Neural progenitor cell (in vitro differentiated cells): ENCODE results near the gene TWIST2.

Source experiments
- CTCF ChIP-seq: fragments of 200-600 bp; sonication (generic); IDR thresholded peaks from 2 replicates; pipeline ENCODE4 v1.5.1; 2017; ENCODE audit warnings: antibody characterized with exemption, mild to moderate bottlenecking
- EZH2 ChIP-seq: fragments of 200-600 bp; sonication (generic); IDR thresholded peaks from 2 replicates; pipeline ENCODE4 v1.6.1; 2017; ENCODE audit warnings: antibody characterized with exemption, mild to moderate bottlenecking, moderate library complexity
- EZH2phosphoT487 ChIP-seq: fragments of 200-600 bp; sonication (generic); IDR thresholded peaks from 2 replicates; pipeline ENCODE4 v1.6.1; 2017; ENCODE audit warnings: antibody characterized with exemption

GRCh38 chr2:238865015-238865719 lies 17.3 kb downstream of the TWIST2 start:
- TF ChIP-seq CTCF (no peak), EZH2 (no peak), EZH2phosphoT487 (no peak)
